ENCODE data around the gene MUC4.

GRCh38 chr3:195800240-195800639, 11.5 kb downstream of the MUC4 start:
- TF ChIP-seq, protein P1, sequence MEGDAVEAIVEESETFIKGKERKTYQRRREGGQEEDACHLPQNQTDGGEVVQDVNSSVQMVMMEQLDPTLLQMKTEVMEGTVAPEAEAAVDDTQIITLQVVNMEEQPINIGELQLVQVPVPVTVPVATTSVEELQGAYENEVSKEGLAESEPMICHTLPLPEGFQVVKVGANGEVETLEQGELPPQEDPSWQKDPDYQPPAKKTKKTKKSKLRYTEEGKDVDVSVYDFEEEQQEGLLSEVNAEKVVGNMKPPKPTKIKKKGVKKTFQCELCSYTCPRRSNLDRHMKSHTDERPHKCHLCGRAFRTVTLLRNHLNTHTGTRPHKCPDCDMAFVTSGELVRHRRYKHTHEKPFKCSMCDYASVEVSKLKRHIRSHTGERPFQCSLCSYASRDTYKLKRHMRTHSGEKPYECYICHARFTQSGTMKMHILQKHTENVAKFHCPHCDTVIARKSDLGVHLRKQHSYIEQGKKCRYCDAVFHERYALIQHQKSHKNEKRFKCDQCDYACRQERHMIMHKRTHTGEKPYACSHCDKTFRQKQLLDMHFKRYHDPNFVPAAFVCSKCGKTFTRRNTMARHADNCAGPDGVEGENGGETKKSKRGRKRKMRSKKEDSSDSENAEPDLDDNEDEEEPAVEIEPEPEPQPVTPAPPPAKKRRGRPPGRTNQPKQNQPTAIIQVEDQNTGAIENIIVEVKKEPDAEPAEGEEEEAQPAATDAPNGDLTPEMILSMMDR (IDR thresholded peaks at IDR 0.05 in 2 of 3, conservative IDR thresholded peaks at IDR 0.05 in 1 of 3; ENCODE audit: insufficient read depth in 2 of 3, low read depth in 1 of 3, low read length in 3 of 3): no peak
- TF ChIP-seq, protein P2, sequence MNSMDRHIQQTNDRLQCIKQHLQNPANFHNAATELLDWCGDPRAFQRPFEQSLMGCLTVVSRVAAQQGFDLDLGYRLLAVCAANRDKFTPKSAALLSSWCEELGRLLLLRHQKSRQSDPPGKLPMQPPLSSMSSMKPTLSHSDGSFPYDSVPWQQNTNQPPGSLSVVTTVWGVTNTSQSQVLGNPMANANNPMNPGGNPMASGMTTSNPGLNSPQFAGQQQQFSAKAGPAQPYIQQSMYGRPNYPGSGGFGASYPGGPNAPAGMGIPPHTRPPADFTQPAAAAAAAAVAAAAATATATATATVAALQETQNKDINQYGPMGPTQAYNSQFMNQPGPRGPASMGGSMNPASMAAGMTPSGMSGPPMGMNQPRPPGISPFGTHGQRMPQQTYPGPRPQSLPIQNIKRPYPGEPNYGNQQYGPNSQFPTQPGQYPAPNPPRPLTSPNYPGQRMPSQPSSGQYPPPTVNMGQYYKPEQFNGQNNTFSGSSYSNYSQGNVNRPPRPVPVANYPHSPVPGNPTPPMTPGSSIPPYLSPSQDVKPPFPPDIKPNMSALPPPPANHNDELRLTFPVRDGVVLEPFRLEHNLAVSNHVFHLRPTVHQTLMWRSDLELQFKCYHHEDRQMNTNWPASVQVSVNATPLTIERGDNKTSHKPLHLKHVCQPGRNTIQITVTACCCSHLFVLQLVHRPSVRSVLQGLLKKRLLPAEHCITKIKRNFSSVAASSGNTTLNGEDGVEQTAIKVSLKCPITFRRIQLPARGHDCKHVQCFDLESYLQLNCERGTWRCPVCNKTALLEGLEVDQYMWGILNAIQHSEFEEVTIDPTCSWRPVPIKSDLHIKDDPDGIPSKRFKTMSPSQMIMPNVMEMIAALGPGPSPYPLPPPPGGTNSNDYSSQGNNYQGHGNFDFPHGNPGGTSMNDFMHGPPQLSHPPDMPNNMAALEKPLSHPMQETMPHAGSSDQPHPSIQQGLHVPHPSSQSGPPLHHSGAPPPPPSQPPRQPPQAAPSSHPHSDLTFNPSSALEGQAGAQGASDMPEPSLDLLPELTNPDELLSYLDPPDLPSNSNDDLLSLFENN (IDR thresholded peaks at IDR 0.05; ENCODE audit: low read depth in 2 of 2, low read length in 2 of 2): no peak
- no peak for TF ChIP-seq MXI1 (IDR thresholded peaks at IDR 0.05; ENCODE audit: low read depth, low read length)
- no peak for TF ChIP-seq ZNF24 (IDR thresholded peaks at IDR 0.05)
- TF ChIP-seq POLR2A (conservative IDR thresholded peaks at IDR 0.05): no peak
- TF ChIP-seq CREB1 (IDR thresholded peaks at IDR 0.05): no peak
- no peak for TF ChIP-seq CREB1 (CRISPR knock-in tag; IDR thresholded peaks at IDR 0.05)
- TF ChIP-seq EP300 (IDR thresholded peaks at IDR 0.05; ENCODE audit: low read length): peak; percentile 73
- no peak for TF ChIP-seq CEBPB (tag; IDR thresholded peaks at IDR 0.05)
- TF ChIP-seq ATF1 (CRISPR knock-in tag; IDR thresholded peaks at IDR 0.05): no peak
- TF ChIP-seq ATF1 (tag; IDR thresholded peaks at IDR 0.05): no peak
- TF ChIP-seq, protein P3, sequence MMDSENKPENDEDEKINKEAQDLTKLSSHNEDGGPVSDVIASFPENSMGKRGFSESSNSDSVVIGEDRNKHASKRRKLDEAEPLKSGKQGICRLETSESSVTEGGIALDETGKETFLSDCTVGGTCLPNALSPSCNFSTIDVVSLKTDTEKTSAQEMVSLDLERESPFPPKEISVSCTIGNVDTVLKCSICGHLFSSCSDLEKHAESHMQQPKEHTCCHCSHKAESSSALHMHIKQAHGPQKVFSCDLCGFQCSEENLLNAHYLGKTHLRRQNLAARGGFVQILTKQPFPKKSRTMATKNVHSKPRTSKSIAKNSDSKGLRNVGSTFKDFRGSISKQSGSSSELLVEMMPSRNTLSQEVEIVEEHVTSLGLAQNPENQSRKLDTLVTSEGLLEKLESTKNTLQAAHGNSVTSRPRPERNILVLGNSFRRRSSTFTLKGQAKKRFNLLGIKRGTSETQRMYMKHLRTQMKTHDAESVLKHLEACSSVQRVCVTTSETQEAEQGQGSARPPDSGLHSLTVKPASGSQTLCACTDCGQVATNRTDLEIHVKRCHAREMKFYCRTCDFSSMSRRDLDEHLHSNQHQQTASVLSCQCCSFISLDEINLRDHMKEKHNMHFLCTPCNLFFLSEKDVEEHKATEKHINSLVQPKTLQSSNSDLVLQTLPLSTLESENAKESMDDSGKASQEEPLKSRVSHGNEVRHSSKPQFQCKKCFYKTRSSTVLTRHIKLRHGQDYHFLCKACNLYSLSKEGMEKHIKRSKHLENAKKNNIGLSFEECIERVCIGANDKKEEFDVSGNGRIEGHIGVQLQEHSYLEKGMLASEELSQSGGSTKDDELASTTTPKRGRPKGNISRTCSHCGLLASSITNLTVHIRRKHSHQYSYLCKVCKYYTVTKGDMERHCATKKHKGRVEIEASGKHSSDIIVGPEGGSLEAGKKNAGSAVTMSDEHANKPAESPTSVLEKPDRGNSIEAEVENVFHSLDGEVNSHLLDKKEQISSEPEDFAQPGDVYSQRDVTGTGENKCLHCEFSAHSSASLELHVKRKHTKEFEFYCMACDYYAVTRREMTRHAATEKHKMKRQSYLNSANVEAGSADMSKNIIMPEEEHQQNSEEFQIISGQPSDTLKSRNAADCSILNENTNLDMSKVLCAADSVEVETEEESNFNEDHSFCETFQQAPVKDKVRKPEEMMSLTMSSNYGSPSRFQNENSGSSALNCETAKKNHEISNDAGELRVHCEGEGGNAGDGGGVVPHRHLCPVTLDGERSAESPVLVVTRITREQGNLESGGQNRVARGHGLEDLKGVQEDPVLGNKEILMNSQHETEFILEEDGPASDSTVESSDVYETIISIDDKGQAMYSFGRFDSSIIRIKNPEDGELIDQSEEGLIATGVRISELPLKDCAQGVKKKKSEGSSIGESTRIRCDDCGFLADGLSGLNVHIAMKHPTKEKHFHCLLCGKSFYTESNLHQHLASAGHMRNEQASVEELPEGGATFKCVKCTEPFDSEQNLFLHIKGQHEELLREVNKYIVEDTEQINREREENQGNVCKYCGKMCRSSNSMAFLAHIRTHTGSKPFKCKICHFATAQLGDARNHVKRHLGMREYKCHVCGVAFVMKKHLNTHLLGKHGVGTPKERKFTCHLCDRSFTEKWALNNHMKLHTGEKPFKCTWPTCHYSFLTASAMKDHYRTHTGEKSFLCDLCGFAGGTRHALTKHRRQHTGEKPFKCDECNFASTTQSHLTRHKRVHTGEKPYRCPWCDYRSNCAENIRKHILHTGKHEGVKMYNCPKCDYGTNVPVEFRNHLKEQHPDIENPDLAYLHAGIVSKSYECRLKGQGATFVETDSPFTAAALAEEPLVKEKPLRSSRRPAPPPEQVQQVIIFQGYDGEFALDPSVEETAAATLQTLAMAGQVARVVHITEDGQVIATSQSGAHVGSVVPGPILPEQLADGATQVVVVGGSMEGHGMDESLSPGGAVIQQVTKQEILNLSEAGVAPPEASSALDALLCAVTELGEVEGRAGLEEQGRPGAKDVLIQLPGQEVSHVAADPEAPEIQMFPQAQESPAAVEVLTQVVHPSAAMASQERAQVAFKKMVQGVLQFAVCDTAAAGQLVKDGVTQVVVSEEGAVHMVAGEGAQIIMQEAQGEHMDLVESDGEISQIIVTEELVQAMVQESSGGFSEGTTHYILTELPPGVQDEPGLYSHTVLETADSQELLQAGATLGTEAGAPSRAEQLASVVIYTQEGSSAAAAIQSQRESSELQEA (IDR thresholded peaks at IDR 0.05; ENCODE audit: low read depth): no peak
- no peak for TF ChIP-seq MAFF (IDR thresholded peaks at IDR 0.05; ENCODE audit: low read length)
- TF ChIP-seq ZNF395 (CRISPR knock-in tag; IDR thresholded peaks at IDR 0.05): no peak; the same call in 1 of the 2 replicates
- no peak for TF ChIP-seq ESRRA (IDR thresholded peaks at IDR 0.05; ENCODE audit: borderline replicate concordance, low read depth)
- TF ChIP-seq RBM39 (optimal IDR thresholded peaks at IDR 0.05; ENCODE audit: low read depth, low read length): no peak

Measured in K562 (cell line).